GM12891 (cell line): ENCODE data around the gene ZNF512.

Source experiments
- POLR2A ChIP-seq: IDR thresholded peaks from 2 replicates; pipeline ENCODE4 v1.6.1; 2011; ENCODE audit warnings: low read depth, low read length, control low read depth
- POLR2AphosphoS5 ChIP-seq: IDR thresholded peaks from 2 replicates; pipeline ENCODE4 v1.6.1; 2011; ENCODE audit warnings: low read depth, low read length, control low read depth

GRCh38 chr2:27640722-27641245 is 57.9 kb downstream of the ZNF512 start:
- TF ChIP-seq POLR2A = no peak
- TF ChIP-seq POLR2AphosphoS5 = no peak
